Measurements from ENCODE around the gene CHKA.

DNA sequence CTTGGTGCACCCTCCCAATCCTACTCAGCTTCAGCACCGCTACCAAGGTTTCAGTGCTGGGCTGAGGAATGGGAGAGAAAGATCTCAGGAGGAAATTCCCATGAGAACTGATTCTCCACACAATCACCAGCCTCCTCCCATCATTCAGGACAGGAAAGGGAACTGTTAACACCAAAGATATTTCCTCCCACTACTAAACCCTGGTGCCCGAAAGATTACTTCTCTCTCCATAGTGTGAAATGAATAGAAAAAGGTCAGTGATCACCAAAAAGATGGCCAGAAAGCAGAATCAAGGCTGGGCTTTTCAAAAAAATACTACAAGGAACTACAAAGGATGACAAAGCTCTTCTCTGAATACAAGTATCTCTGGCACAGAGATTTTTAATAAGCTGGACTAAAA lies 56.3 kb downstream of the CHKA start:
- TF ChIP-seq SUZ12 (IDR thresholded peaks at IDR 0.05; ENCODE audit: extremely low read depth, insufficient read depth, insufficient read length) (no peak), ZNF274 (IDR thresholded peaks at IDR 0.05; ENCODE audit: low read depth, low read length) (no peak), YY1 (IDR thresholded peaks at IDR 0.05; ENCODE audit: insufficient read depth, insufficient read length) (no peak)
